NCI-H524 (cell line): ENCODE data around the gene TBX4.

Experiments
- DNase-seq, 2 experiments: peaks; one replicate each; lab custom pipeline; 2025; lab: John Stamatoyannopoulos, UW

Gene TBX4

DNA sequence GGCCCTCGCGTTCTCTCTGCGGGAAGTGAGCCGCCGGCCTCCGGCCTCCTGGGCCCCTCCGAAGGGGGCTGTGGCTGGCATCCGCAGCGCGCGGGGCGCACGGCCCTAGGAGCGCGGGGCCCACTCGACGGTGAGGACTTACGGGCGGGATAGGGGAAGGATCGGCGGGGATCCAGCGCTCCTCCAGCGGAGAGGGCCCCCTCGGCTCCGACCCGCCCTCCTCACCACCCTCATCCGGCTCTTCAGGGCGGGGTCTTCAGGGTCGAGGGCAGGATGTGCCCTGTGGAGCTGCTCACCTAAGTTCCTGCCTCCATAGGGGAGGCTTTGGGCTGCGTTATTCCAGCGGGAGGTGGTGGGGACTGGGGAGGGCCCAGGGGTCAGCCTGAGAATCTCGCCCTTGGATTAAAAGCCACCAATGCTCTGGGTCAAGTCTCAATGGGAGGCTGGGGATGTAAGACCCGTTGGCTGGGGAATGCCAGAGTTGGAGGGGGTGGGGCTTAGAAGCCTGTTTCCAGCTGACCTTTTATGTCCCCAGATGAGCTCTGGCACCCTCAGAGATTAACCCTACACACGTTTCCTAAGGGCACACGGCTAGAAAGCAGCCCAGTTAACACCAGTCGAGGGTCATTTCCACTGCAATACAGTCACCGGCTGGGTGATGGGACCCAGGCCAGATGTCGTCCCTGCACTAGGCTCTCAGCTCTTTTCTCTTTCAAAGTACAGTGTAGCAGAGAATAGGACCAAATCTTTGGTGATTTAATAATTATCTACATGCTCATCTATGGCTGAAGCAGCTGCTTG is 39.2 kb upstream of the TBX4 start:
- peak; percentile 33 to 44 for DNase-seq

DNA sequence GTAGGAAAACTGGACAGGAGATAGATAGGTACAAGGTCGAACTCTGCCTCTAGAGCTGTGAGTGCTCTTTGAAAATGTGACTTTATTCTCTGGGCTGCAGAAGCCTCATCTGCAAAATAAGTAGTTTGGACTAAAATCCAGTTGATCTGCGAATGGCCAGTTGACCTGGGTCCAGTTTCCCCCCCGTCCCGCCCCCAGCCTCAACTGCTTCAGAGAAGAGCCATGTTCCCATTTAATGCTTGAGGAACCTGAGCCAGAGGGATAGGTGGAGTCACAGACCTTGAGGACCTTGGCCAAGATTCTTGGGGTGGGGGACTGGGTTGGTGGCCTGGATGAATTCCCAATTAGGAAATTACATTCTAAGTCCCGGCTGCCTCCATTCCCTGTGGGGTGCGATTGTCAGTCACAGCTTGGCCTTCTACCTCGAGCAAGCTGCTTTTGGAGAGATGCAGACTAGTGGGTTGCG is 38.5 kb upstream of the TBX4 start:
- no peak for DNase-seq

- DNase-seq = no peak
Observed at GRCh38 chr17:61414141-61414935, 37.9 kb upstream of the TBX4 start.

DNA sequence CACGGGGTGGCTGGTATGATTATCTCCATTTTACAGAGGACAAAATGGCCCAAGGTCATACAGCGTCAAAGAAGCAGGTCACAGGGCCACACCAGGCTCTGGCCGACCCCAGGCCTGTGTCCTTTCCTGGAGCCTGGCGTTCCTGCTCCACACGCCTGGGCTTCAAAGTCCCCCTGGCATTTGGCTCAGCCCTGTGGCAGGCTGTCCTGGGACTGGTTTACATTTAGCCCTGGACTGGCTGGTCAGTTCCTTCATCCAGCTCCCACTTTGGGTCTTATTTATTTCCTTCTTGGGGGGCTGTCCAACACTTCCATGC is 37.3 kb upstream of the TBX4 start:
- no peak for DNase-seq

- no peak for DNase-seq
Observed at GRCh38 chr17:61415374-61416210, 36.6 kb upstream of the TBX4 start.

- no peak for DNase-seq
Observed at GRCh38 chr17:61416211-61416539, 36.0 kb upstream of the TBX4 start.

GRCh38 chr17:61416540-61417363 is 35.5 kb upstream of the TBX4 start:
- peak; percentile 85 to 87 for DNase-seq

DNA sequence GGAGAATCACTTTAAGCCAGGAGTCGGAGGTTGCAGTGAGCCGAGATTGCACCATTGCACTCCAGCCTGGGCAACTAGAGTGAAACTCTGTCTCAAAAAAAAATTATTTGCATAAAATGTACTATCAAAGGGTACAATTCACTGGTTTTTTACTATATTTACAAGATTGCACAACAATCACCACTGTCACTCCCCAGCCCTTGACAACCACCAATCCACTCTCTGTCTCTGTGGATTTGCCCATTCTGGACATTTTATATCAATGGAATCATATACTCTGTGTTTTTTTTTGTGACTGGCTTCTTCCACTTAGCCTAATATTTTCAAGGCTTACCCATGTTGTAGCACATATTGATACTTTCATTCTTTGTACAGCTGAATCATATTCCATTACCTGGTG is 33.8 kb upstream of the TBX4 start:
- DNase-seq = no peak

DNA sequence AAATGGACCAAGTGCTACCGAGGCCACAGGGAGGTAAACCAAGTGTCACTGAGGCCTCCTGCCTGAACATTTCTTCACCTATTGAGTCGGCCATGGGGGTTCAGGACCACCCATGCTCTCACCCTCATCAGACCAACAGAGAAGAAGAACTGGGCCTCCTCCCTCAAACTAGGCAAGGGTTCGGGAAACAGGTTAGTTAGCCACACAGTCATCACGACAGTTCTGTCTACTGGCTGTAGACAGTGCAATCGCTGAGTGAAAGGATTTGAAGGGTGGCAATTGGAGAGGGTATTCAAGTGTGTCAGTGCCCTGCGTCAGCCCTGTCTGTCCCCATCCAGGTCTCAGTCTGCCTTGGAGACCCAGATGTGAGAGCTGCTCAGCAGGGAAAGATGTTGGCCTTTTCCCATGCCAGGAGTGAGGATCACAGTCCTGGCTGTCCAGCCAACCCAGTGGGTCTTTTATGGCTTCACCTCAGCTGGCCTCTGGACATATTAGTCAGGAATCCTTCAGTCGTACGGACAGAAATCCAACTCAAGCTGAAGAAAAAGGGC is 32.7 kb upstream of the TBX4 start:
- no peak for DNase-seq

DNA sequence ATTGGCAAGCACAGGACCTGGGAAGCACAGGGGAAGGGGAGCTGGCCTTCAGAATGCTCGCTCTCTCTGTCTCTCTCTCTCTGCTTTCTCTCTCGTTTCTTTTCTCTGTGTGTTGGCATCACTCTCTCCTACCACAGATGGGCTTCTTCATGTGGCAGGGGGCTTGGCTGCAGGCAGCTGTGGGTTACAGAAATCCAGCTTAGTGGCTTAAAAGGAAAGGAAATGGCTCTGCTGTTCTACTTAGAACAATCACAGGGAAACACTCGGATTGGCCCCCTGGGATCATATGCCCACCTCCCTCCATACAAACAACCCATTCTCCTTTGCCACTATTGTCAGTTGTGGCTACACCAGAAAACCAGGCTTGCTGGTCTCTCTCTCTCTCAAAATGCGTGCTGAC is 32.2 kb upstream of the TBX4 start:
- DNase-seq = no peak

DNA sequence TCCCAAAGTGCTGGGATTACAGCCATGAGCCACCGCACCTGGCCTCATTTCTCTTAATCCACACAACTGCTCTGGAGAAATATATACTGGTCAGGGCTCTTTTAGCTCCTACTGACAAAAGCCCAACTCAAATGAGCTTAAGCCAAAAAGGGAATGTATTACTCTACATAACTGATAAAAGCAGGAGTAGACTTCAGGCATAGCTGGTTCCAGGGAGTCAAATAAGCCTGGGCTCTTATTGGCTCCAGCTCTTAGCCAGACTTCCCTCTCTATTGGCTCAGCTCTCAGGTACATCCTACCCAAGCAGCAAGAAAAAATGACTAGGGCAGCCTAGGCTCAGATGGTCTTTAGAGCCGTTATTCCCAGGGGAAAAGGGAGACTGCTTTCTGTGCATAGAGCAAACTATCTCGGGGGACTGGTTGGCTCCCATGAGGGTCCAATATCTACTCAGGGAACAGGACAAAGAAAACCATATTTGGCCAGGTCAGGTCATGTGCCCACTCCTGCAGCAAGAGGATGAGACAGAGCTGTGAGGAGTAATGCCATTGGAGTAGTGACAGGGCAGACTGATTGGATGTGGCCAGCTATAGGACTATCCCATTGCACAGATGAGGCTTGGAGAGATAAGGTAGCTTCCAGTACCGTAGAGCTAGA is 31.4 kb upstream of the TBX4 start:
- DNase-seq = no peak

DNA sequence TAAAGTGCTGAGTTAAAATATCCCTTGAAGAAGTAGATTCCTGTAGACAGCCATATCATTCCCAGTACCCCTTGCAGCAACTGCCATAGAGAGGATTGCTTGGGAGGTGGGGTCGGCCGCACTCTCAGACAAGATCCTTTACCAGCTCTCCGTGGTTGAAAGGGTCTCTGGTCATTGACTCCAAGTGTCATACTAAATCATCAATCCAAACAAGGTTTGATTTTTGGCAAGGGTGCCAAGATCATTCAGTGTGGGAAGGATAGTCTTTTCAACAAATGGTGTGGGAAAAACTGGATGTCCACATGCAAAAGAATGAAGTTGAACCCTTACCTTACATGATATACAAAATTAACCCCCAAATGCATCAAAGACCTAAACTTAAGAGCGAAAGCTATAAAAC is 30.8 kb upstream of the TBX4 start:
- DNase-seq = no peak

DNA sequence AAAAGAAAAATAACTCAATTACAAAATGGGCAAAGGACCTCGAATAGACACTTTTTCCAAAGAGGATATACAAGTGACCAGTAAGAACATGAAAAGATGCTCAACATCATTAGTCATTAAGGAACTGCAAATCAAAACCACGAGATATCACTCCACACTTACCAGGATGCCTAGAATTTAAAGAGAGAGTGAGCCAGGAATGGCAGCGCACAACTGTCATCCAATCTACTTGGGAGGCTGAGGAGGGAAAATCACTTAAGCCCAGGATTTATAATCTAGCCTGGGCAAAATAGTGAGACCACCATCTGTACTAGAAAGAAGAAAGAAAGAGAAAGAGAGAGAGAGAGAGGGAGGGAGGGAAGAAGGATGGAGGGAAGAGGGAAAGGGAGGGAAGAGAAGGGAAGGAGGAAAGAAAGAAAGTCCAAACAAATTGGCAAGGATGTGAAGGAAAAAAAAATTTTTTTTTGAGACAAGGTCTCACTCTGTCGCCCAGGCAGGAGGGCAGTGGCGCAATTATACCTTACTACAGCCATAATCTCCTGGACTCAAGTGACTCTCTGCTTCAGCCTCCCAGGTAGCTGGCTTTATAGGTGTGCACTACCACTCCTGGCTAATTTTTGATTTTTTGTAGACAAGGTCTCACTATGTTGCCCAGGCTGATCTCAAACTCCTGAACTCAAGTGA is 30.0 kb upstream of the TBX4 start:
- DNase-seq = no peak

DNA sequence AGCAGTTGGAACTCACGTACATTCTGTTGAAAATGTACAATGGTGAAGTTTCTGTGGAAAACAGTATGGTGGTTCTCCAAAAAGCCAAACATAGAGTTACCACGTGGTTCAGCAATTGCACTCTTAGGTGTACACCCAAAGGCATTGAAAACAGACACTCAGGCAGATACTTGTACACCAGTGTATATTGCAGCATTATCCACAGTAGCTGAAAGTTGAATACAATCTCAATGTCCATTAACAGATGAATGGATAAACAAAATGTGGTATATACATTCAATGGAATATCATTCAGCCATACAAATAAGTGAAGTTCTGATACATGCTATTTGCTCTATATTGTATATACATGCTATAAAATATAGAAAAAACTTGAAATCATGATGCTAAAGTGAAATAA is 29.4 kb upstream of the TBX4 start:
- DNase-seq = no peak

- DNase-seq = no peak
Observed at GRCh38 chr17:61423967-61424649, 28.1 kb upstream of the TBX4 start.

GRCh38 chr17:61425682-61426481 is 26.3 kb upstream of the TBX4 start:
- no peak for DNase-seq

- no peak for DNase-seq
Observed at GRCh38 chr17:61426482-61427304, 25.5 kb upstream of the TBX4 start.

GRCh38 chr17:61427567-61427966 is 24.7 kb upstream of the TBX4 start:
- no peak for DNase-seq
